DND-41 (cell line): ENCODE results near the gene P2RX2.

Experiments used
- ATAC-seq: fragments of 200-7000 bp; cut with Tn5 transposase; 3 replicates; pipeline ENCODE4 v1.9.1; 2021; ENCODE audit warnings: low read depth; ENCODE audit not compliant: insufficient read depth
- DNase-seq: peaks from one replicate; pipeline ENCODE4 v3.0.0-alpha.2; 2020
- H2AFZ ChIP-seq: 2 replicates; pipeline ENCODE4 v1.6.0; 2012; ENCODE audit warnings: low read depth, low read length
- H3K27ac ChIP-seq: 2 replicates; pipeline ENCODE4 v1.5.1; 2012; ENCODE audit warnings: low read length, inconsistent platforms
- H3K27me3 ChIP-seq: fragments of 200-600 bp; sonication (generic); 2 replicates; pipeline ENCODE4 v1.6.0; 2012; ENCODE audit warnings: low read length, mild to moderate bottlenecking, inconsistent platforms; ENCODE audit not compliant: insufficient read depth, poor library complexity
- H3K36me3 ChIP-seq: 2 replicates; pipeline ENCODE4 v1.5.1; 2012; ENCODE audit warnings: low read length, inconsistent platforms; ENCODE audit not compliant: insufficient read depth
- H3K4me1 ChIP-seq: 2 replicates; pipeline ENCODE4 v1.5.1; 2012; ENCODE audit warnings: mild to moderate bottlenecking, low read length; ENCODE audit not compliant: insufficient read depth
- H3K4me2 ChIP-seq: 2 replicates; pipeline ENCODE4 v1.6.0; 2012; ENCODE audit warnings: mild to moderate bottlenecking, moderate library complexity, low read length, inconsistent platforms; ENCODE audit not compliant: insufficient read depth
- H3K4me3 ChIP-seq, 2 experiments: fragments of 200-600 bp in 1 of 2; shearing (Covaris generic) in 1 of 2; 2 replicates each; pipeline ENCODE4 v1.5.1; 2012 to 2016; ENCODE audit warnings: inconsistent platforms in 2 of 2, low read length in 2 of 2, mild to moderate bottlenecking in 2 of 2, low read depth in 1 of 2, moderate library complexity in 1 of 2
- H3K79me2 ChIP-seq: 2 replicates; pipeline ENCODE4 v1.6.0; 2012; ENCODE audit warnings: low read length, inconsistent platforms; ENCODE audit not compliant: insufficient read depth
- H3K9ac ChIP-seq: 2 replicates; pipeline ENCODE4 v1.6.0; 2012; ENCODE audit warnings: low read depth, mild to moderate bottlenecking, inconsistent platforms, low read length, moderate library complexity
- H3K9me3 ChIP-seq: 2 replicates; pipeline ENCODE4 v1.5.1; 2012; ENCODE audit warnings: low read length, moderate library complexity, mild to moderate bottlenecking, inconsistent platforms; ENCODE audit not compliant: insufficient read depth, severe bottlenecking
- H4K20me1 ChIP-seq: 2 replicates; pipeline ENCODE4 v1.6.0; 2012; ENCODE audit warnings: low read length; ENCODE audit not compliant: insufficient read depth
- EZH2 ChIP-seq: IDR thresholded peaks from 3 replicates; pipeline ENCODE4 v1.6.1; 2012; ENCODE audit warnings: borderline replicate concordance, low read depth, mild to moderate bottlenecking, moderate library complexity, low read length, inconsistent platforms; ENCODE audit not compliant: severe bottlenecking
- TF ChIP-seq, protein P1 (sequence below): IDR thresholded peaks from 2 replicates; pipeline ENCODE4 v1.5.1; 2012; ENCODE audit warnings: borderline replicate concordance, low read length, moderate library complexity, mild to moderate bottlenecking; ENCODE audit not compliant: poor library complexity, severe bottlenecking; ENCODE audit errors: extremely low read depth

P2RX2 gene

DNA sequence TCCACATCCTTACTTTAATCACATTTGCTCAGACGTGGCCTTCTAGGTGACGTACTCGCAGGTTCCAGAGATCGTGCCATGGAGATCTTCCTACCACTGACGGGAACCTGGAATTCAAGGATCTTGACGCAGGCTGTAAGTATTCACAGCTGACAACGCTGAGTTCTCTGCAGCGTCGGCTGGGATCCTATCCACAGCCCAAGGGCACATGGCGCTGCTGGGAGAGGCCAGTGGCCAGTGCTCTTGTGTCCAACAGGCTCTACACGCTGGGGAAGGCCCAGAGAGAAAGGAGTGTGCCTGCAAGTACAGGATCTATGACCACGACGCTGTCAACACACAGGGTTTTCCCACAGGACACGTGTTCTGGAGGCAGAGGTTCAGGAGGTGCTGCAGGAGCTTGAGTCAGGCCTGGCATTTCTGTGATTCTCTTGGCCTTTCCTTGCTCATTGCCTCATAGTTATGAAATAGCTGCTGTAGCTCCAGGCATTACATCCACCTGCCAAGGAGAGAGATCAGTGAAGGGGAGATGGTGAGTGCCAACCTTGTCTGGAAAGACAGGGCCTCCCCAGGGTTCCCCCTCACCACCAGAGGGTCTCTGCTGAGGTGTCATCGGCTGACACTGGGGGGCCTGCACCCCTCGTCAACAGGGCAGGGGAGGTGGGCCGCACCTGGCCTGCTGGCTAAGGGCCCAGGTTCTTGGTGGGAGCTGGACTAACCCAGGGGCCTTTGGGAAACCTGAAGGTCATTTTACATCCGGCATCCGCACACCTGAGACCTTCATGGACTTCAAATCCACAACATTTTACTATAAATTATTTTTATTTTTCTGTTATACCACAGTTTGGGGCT, 29.5 kb upstream of the P2RX2 start:
- H3K27me3 ChIP-seq: no peaks in the 10 kb centered on the region
- peaks cover 3% of the 10 kb centered on the region; the same call in 1 of the 2 replicates for H3K36me3 ChIP-seq
- H3K4me2 ChIP-seq: no peak overlapping the region
- H3K79me2 ChIP-seq: no peaks in the 10 kb centered on the region
- no peak overlapping the region for H2AFZ ChIP-seq
- DNase-seq (no peak), ATAC-seq (no peak)
- peaks cover 10% of the 10 kb centered on the region; the same call in 1 of the 2 replicates for H4K20me1 ChIP-seq
- no peaks in the 10 kb centered on the region for H3K4me1 ChIP-seq
- no peak overlapping the region for H3K27ac ChIP-seq
- H3K9ac ChIP-seq: no peak overlapping the region
- TF ChIP-seq, protein P1, sequence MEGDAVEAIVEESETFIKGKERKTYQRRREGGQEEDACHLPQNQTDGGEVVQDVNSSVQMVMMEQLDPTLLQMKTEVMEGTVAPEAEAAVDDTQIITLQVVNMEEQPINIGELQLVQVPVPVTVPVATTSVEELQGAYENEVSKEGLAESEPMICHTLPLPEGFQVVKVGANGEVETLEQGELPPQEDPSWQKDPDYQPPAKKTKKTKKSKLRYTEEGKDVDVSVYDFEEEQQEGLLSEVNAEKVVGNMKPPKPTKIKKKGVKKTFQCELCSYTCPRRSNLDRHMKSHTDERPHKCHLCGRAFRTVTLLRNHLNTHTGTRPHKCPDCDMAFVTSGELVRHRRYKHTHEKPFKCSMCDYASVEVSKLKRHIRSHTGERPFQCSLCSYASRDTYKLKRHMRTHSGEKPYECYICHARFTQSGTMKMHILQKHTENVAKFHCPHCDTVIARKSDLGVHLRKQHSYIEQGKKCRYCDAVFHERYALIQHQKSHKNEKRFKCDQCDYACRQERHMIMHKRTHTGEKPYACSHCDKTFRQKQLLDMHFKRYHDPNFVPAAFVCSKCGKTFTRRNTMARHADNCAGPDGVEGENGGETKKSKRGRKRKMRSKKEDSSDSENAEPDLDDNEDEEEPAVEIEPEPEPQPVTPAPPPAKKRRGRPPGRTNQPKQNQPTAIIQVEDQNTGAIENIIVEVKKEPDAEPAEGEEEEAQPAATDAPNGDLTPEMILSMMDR: no peak
- H3K4me3 ChIP-seq: no peak overlapping the region
- H3K9me3 ChIP-seq: no peaks in the 10 kb centered on the region

DNA sequence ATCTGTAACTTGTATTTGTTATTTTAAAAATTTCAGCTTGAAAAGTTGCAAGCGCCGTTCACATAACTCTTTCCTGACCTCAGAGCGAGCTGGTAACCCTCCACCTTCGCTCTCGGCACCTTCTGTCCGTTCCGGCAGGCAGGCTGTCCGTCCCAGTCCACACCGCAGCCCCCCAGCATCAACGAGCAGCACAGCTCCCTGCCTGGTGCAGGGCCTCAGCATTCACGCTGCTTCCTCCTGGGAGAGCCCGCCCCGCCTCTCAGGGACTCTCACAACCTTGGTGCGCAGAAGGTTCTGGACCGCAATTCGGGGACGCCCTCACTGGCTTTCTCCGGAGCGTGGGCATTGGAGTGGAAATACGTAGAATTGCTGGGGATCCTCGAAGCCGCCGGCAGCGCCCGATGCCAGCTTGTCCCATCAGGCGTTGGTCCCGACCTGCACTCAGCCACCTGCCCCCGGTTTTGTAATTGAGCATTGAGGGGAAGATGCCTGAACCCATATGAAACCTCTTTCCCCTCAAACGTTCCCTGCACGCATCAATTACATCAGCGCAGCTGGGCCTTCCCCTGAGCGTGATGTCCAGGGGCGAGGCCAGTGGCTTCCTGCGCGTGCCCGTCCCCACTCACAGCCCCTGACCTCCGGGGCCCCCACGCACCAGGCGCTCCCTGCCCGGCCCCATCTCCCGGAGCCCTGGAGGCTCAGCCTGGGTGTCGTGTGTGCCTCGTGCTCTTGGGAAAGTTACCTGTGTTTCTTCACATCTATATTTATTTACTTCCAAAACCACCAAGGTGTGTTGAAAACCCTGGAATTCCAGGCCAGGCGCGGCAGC, 27.3 kb upstream of the P2RX2 start:
- DNase-seq (no peak), ATAC-seq (no peak)
- Histone ChIP-seq H3K36me3 (no peaks in the 10 kb centered on the region), H2AFZ (no peak overlapping the region), H3K27ac (no peak overlapping the region), H3K27me3 (no peaks in the 10 kb centered on the region), H3K9me3 (no peaks in the 10 kb centered on the region), H3K79me2 (no peaks in the 10 kb centered on the region), H3K4me3 (no peak overlapping the region), H4K20me1 (0 out of 2 replicates have a peak, but pooled peaks cover 6% of the 10 kb centered on the region), H3K9ac (no peak overlapping the region), H3K4me2 (no peak overlapping the region), H3K4me1 (no peaks in the 10 kb centered on the region)
- TF ChIP-seq, protein P1: no peak
- no peak for TF ChIP-seq EZH2

DNA sequence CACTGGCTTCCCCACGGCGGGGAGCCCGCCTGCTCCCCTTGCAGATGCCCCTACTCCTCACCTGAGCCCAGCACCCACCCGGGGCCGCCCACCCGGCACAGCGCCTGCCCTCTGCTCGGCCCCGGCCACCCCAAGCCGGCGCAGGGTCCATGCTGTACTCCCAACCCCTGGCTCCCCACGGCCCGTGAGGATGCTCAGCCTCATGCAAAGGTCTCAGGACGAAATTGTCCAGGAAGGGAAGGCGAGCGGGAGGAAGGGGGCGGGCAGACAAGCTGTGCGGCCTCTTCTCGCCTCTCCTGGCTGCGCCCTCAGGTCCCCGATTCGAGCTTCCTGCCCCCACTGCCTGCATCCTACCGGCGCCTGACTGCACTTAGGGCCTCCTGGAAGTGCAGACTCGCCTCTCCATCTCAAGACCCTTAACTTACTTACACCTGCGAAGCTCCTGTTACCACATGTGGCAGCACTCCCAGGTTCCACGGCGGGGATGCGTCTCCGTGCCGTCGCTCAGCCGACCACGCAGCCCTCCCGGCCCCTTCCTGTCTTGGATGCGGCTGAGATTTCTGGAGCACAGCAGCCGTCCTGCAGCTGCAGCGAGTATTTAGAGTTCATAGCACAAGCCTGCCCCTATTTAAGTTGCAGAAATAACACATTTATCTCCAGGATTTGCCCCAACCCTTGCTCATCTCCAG, 26.1 kb upstream of the P2RX2 start:
- Histone ChIP-seq H4K20me1 (peaks cover 10% of the 10 kb centered on the region; the same call in 1 of the 2 replicates), H2AFZ (no peak overlapping the region), H3K27me3 (no peaks in the 10 kb centered on the region), H3K36me3 (no peaks in the 10 kb centered on the region), H3K9ac (no peak overlapping the region), H3K9me3 (no peaks in the 10 kb centered on the region), H3K4me2 (no peak overlapping the region), H3K4me3 (no peak overlapping the region), H3K79me2 (no peaks in the 10 kb centered on the region), H3K27ac (no peak overlapping the region), H3K4me1 (peaks cover 8% of the 10 kb centered on the region)
- TF ChIP-seq EZH2: no peak
- TF ChIP-seq, protein P1: no peak
- DNase-seq (no peak), ATAC-seq (no peak)
